Activated CD8-positive, alpha-beta memory T cell treated with anti-CD3 and anti-CD28 coated beads, Interleukin-2, amount 10 ng/mL, durations not matched to agents 7 days and 5 days (primary cell): ENCODE results near the gene CCDC142. TPM values are rescaled to one million over a fixed set of nuclear protein-coding genes. Genes with fewer than 3 reads are reported as not detected.
"Not testable (repeated sequence)": the region's sequence is repeated elsewhere in the genome, so short reads cannot be mapped to it uniquely, and the experiment has no call there.

Experiments
- ATAC-seq: fragments of 150-1000 bp; cut with Tn5 transposase; one replicate; pipeline ENCODE4 v1.10.0; 2021; ENCODE audit warnings: moderate library complexity
- CTCF ChIA-PET: fragments of 350-600 bp; sonication (Branson Sonifier 250); formaldehyde crosslinking; loops from one replicate; lab custom pipeline; 2021; ENCODE audit warnings: antibody characterized with exemption; lab: Charles Lee
- DNase-seq: peaks from one replicate; pipeline ENCODE4 v3.0.0-alpha.2; 2020
- H3K27ac Mint-ChIP-seq: one replicate; pipeline ENCODE4 v1.8.0; 2021; ENCODE audit warnings: mild to moderate bottlenecking, mixed read lengths
- H3K27me3 Mint-ChIP-seq: one replicate; pipeline ENCODE4 v1.8.0; 2021; ENCODE audit warnings: mixed read lengths
- H3K36me3 Mint-ChIP-seq: one replicate; pipeline ENCODE4 v1.8.0; 2021; ENCODE audit warnings: mild to moderate bottlenecking, mixed read lengths
- H3K4me1 Mint-ChIP-seq: one replicate; pipeline ENCODE4 v1.8.0; 2021; ENCODE audit warnings: mixed read lengths
- H3K4me3 Mint-ChIP-seq: one replicate; pipeline ENCODE4 v1.8.0; 2021; ENCODE audit warnings: mild to moderate bottlenecking, moderate library complexity, mixed read lengths
- H3K9me3 Mint-ChIP-seq: one replicate; pipeline ENCODE4 v1.8.0; 2022; ENCODE audit warnings: low read depth, mixed read lengths
- total RNA-seq, 2 experiments: library from RNA; stranded (reverse); gene quantifications; one replicate each; pipeline ENCODE4 v1.2.3, GENCODE V29; 2021

Gene CCDC142
- total RNA-seq, 2 experiments from 2014 or later: 26.5 to 29.5 TPM

- peaks cover 25% of the 10 kb centered on the region for H3K4me1 Mint-ChIP-seq
Observed at GRCh38 chr2:74486141-74486540, 3.3 kb upstream of the CCDC142 start.

GRCh38 chr2:74483675-74484164 is 922 bp upstream of the CCDC142 start:
- CTCF ChIA-PET: interaction anchor here (0.6 to 5.2 kb wide), 22 partner anchors 8 to 148 kb away, joined by 3 to 79 read pairs (median 10); partner anchors contain the start of genes AUP1, HTRA2, INO80B and MOGS
- not testable (repeated sequence) for H3K9me3 Mint-ChIP-seq, H3K27me3 Mint-ChIP-seq, ATAC-seq, DNase-seq
- Mint-ChIP-seq H3K4me1 (peaks cover 44% of the 10 kb centered on the region), H3K27ac (peak overlapping the region; percentile 100), H3K4me3 (peak overlapping the region; percentile 97), H3K36me3 (peaks cover 28% of the 10 kb centered on the region)

More at GRCh38 chr2:74486141-74486540, 3.3 kb upstream of the CCDC142 start:
- H3K9me3 Mint-ChIP-seq: no peaks in the 10 kb centered on the region
- CTCF ChIA-PET: interaction anchor here (0.7 kb wide), 1 partner anchor 1239 kb away, joined by 3 read pairs; no protein-coding TSS in a partner anchor
- H3K27me3 Mint-ChIP-seq: no peaks in the 10 kb centered on the region
- DNase-seq (no peak), ATAC-seq (no peak)
- no peak overlapping the region for H3K27ac Mint-ChIP-seq
- no peak overlapping the region for H3K4me3 Mint-ChIP-seq
- peaks cover 22% of the 10 kb centered on the region for H3K36me3 Mint-ChIP-seq

GRCh38 chr2:74481961-74482800 is 617 bp downstream of the CCDC142 start:
- no peaks in the 10 kb centered on the region for H3K9me3 Mint-ChIP-seq
- H3K36me3 Mint-ChIP-seq: peaks cover 33% of the 10 kb centered on the region
- H3K27me3 Mint-ChIP-seq: no peaks in the 10 kb centered on the region
- ATAC-seq (peak; percentile 52), DNase-seq (peak; percentile 77)
- peaks cover 48% of the 10 kb centered on the region for H3K4me1 Mint-ChIP-seq
- H3K4me3 Mint-ChIP-seq: peak overlapping the region; percentile 97
- peak overlapping the region; percentile 100 for H3K27ac Mint-ChIP-seq
- CTCF ChIA-PET: interaction anchor here (0.8 to 5.2 kb wide), 28 partner anchors 9 to 232 kb away, joined by 3 to 79 read pairs (median 6); partner anchors contain the start of genes AUP1, DQX1, HTRA2 and INO80B

GRCh38 chr2:74481431-74481830 is 1.4 kb downstream of the CCDC142 start:
- H3K9me3 Mint-ChIP-seq: no peaks in the 10 kb centered on the region
- no peak for ATAC-seq
- H3K27me3 Mint-ChIP-seq: no peaks in the 10 kb centered on the region
- CTCF ChIA-PET: interaction anchor here (0.9 to 5.2 kb wide), 15 partner anchors 8 to 146 kb away, joined by 3 to 79 read pairs (median 19); partner anchors contain the start of genes AUP1, HTRA2, INO80B and MOGS
- H3K4me3 Mint-ChIP-seq: peak overlapping the region; percentile 97
- peak overlapping the region; percentile 15 for H3K27ac Mint-ChIP-seq
- H3K4me1 Mint-ChIP-seq: peaks cover 45% of the 10 kb centered on the region
- peaks cover 31% of the 10 kb centered on the region for H3K36me3 Mint-ChIP-seq
- no peak for DNase-seq

- H3K4me3 Mint-ChIP-seq: no peak overlapping the region
- DNase-seq: no peak
- H3K27me3 Mint-ChIP-seq: no peaks in the 10 kb centered on the region
- CTCF ChIA-PET: interaction anchor here (0.9 to 5.5 kb wide), 7 partner anchors 8 to 225 kb away, joined by 3 to 58 read pairs (median 4); partner anchors contain the start of genes INO80B and WBP1
- H3K36me3 Mint-ChIP-seq: peaks cover 39% of the 10 kb centered on the region
- H3K27ac Mint-ChIP-seq: no peak overlapping the region
- no peaks in the 10 kb centered on the region for H3K9me3 Mint-ChIP-seq
- peaks cover 39% of the 10 kb centered on the region for H3K4me1 Mint-ChIP-seq
- no peak for ATAC-seq
Observed at GRCh38 chr2:74474899-74475298, 7.9 kb downstream of the CCDC142 start.

- DNase-seq (no peak), ATAC-seq (no peak)
- Mint-ChIP-seq H3K36me3 (peaks cover 38% of the 10 kb centered on the region), H3K4me3 (no peak overlapping the region), H3K9me3 (no peaks in the 10 kb centered on the region), H3K27me3 (no peaks in the 10 kb centered on the region), H3K4me1 (peaks cover 39% of the 10 kb centered on the region), H3K27ac (no peak overlapping the region)
- CTCF ChIA-PET: interaction anchor here (0.9 to 5.5 kb wide), 4 partner anchors 7 to 225 kb away, joined by 3 to 58 read pairs (median 12); partner anchors contain the start of genes CCDC142, INO80B, TTC31 and WBP1
Observed at GRCh38 chr2:74474481-74474880, 8.3 kb downstream of the CCDC142 start.

- no peaks in the 10 kb centered on the region for H3K27me3 Mint-ChIP-seq
- CTCF ChIA-PET: interaction anchor here (0.7 to 5.5 kb wide), 12 partner anchors 9 to 115 kb away, joined by 3 to 58 read pairs (median 4); partner anchors contain the start of genes C2orf81, CCDC142, INO80B and LBX2
- H3K27ac Mint-ChIP-seq: peak overlapping the region; percentile 95
- ATAC-seq (peak; percentile 0), DNase-seq (no peak)
- no peaks in the 10 kb centered on the region for H3K9me3 Mint-ChIP-seq
- H3K4me3 Mint-ChIP-seq: peak overlapping the region; percentile 94
- peaks cover 35% of the 10 kb centered on the region for H3K4me1 Mint-ChIP-seq
- peaks cover 34% of the 10 kb centered on the region for H3K36me3 Mint-ChIP-seq
Observed at GRCh38 chr2:74472945-74473258, 9.9 kb downstream of the CCDC142 start.

- CTCF ChIA-PET: interaction anchor here (0.7 to 5.5 kb wide), 13 partner anchors 10 to 115 kb away, joined by 3 to 58 read pairs (median 4); partner anchors contain the start of genes C2orf81, CCDC142, INO80B and LBX2
- Mint-ChIP-seq H3K27me3 (no peaks in the 10 kb centered on the region), H3K9me3 (no peaks in the 10 kb centered on the region), H3K4me3 (peak within 1 kb of the TSS; percentile 94), H3K36me3 (peaks cover 31% of the 10 kb centered on the region), H3K4me1 (peaks cover 31% of the 10 kb centered on the region), H3K27ac (peak within 1 kb of the TSS; percentile 95)
- DNase-seq (peak; percentile 97), ATAC-seq (peak; percentile 93)
Observed at GRCh38 chr2:74472086-74472944, 10.5 kb downstream of the CCDC142 start, which contains the start of gene MRPL53. Gene MRPL53, minus strand, starts transcription at chr2:74472680. Its CDS starts 20 bp downstream, at chr2:74472660.

GRCh38 chr2:74471332-74472065 is 11.3 kb downstream of the CCDC142 start:
- Mint-ChIP-seq H3K4me1 (peaks cover 31% of the 10 kb centered on the region), H3K9me3 (no peaks in the 10 kb centered on the region), H3K36me3 (peaks cover 28% of the 10 kb centered on the region), H3K27ac (peak overlapping the region; percentile 95), H3K27me3 (no peaks in the 10 kb centered on the region), H3K4me3 (peak overlapping the region; percentile 94)
- DNase-seq: no peak
- ATAC-seq: no peak
- CTCF ChIA-PET: interaction anchor here (0.8 to 5.5 kb wide), 5 partner anchors 9 to 50 kb away, joined by 3 to 58 read pairs (median 3); partner anchors contain the start of genes C2orf81, CCDC142, INO80B and TTC31

- not testable (repeated sequence) for H3K9me3 Mint-ChIP-seq, ATAC-seq, DNase-seq, H3K27me3 Mint-ChIP-seq
- CTCF ChIA-PET: interaction anchor here (0.8 to 5.5 kb wide), 3 partner anchors 12 to 15 kb away, joined by 3 to 58 read pairs (median 10); partner anchors contain the start of genes CCDC142, INO80B, TTC31 and WBP1
- Mint-ChIP-seq H3K4me1 (peaks cover 34% of the 10 kb centered on the region), H3K36me3 (peaks cover 28% of the 10 kb centered on the region), H3K4me3 (peak overlapping the region; percentile 55), H3K27ac (peak overlapping the region; percentile 74)
Observed at GRCh38 chr2:74470742-74471141, 12.1 kb downstream of the CCDC142 start.

GRCh38 chr2:74464406-74464805 is 18.4 kb downstream of the CCDC142 start:
- peak overlapping the region; percentile 97 for H3K4me3 Mint-ChIP-seq
- peaks cover 11% of the 10 kb centered on the region for H3K36me3 Mint-ChIP-seq
- peak overlapping the region; percentile 76 for H3K27ac Mint-ChIP-seq

More at GRCh38 chr2:74464406-74464805, 18.4 kb downstream of the CCDC142 start:
- DNase-seq: no peak
- peak; percentile 3 for ATAC-seq
- Mint-ChIP-seq H3K4me1 (peaks cover 26% of the 10 kb centered on the region), H3K9me3 (no peaks in the 10 kb centered on the region), H3K27me3 (no peaks in the 10 kb centered on the region)
- CTCF ChIA-PET: interaction anchor here (1.5 to 5.4 kb wide), 5 partner anchors 9 to 73 kb away, joined by 5 to 36 read pairs (median 5); partner anchors contain the start of genes CCDC142, INO80B and TTC31
